Panc1 (cell line): ENCODE results near the gene RSPH3. TPM values are rescaled to one million over a fixed set of nuclear protein-coding genes. Genes with fewer than 3 reads are reported as not detected.
"Not testable (repeated sequence)": the region's sequence is repeated elsewhere in the genome, so short reads cannot be mapped to it uniquely, and the experiment has no call there.

Experiments used
- ATAC-seq: fragments of 200-7000 bp; cut with Tn5 transposase; 2 replicates; pipeline ENCODE4 v1.9.1; 2020; ENCODE audit warnings: mild to moderate bottlenecking, moderate library complexity
- BruUV-seq: library from RNA; stranded (reverse); fragments of 400-500 nt; replicated peaks from 2 replicates; lab custom pipeline; 2021; lab: Mats Ljungman, UMichigan
- CTCF ChIA-PET: fragments of 300-600 bp; sonication (Branson Sonifier 250); formaldehyde crosslinking; loops from one replicate; lab custom pipeline; 2022; ENCODE audit warnings: antibody characterized with exemption; lab: Charles Lee
- POLR2A ChIA-PET: fragments of 300-600 bp; sonication (Branson Sonifier 250); formaldehyde crosslinking; loops from one replicate; lab custom pipeline; 2022; ENCODE audit warnings: antibody characterized with exemption; lab: Charles Lee
- DNase-seq: peaks from one replicate; pipeline ENCODE4 v3.0.0-alpha.2; 2010; ENCODE audit warnings: low read depth, low spot score
- H3K27ac ChIP-seq: 2 replicates; pipeline ENCODE4 v1.5.1; 2011; ENCODE audit warnings: mild to moderate bottlenecking, low read length, inconsistent platforms
- H3K27me3 ChIP-seq: fragments of 200-500 bp; sonication (Bioruptor generic); 2 replicates; pipeline ENCODE4 v1.6.0; 2014; ENCODE audit warnings: low read length, inconsistent platforms; ENCODE audit not compliant: control insufficient read depth, insufficient read depth
- H3K36me3 ChIP-seq: fragments of 200-500 bp; sonication (Bioruptor generic); 2 replicates; pipeline ENCODE4 v1.5.1; 2014; ENCODE audit warnings: inconsistent platforms, mild to moderate bottlenecking, low read length, moderate library complexity; ENCODE audit not compliant: control insufficient read depth, insufficient read depth
- H3K4me1 ChIP-seq: 2 replicates; pipeline ENCODE4 v1.5.1; 2011; ENCODE audit warnings: inconsistent platforms, mild to moderate bottlenecking, low read length, moderate library complexity; ENCODE audit not compliant: control insufficient read depth, insufficient read depth
- H3K4me3 ChIP-seq, 2 experiments: 2 replicates each; pipeline ENCODE4 v1.5.1; 2011 to 2012; ENCODE audit warnings: low read depth in 2 of 2, low read length in 2 of 2, mild to moderate bottlenecking in 2 of 2, inconsistent platforms in 1 of 2, moderate library complexity in 1 of 2
- H3K9me3 ChIP-seq: fragments of 200-500 bp; sonication (Bioruptor generic); 2 replicates; pipeline ENCODE4 v1.5.1; 2014; ENCODE audit warnings: low read depth, mild to moderate bottlenecking, inconsistent platforms, low read length, moderate library complexity; ENCODE audit not compliant: control insufficient read depth, insufficient read depth
- POLR2AphosphoS5 ChIP-seq: IDR thresholded peaks from 2 replicates; pipeline ENCODE4 v1.6.1; 2012; ENCODE audit warnings: mild to moderate bottlenecking, low read depth, low read length, moderate library complexity
- REST ChIP-seq, 2 experiments: IDR thresholded peaks; 2 replicates each; pipeline ENCODE4 v1.6.1; 2011 to 2012; ENCODE audit warnings: low read depth in 2 of 2, control low read depth in 1 of 2, low read length in 1 of 2, mild to moderate bottlenecking in 1 of 2, moderate library complexity in 1 of 2; ENCODE audit not compliant: insufficient read depth in 1 of 2
- SIN3A ChIP-seq: IDR thresholded peaks from 2 replicates; pipeline ENCODE4 v1.6.1; 2012; ENCODE audit warnings: low read depth, mild to moderate bottlenecking, low read length, moderate library complexity, borderline replicate concordance; ENCODE audit not compliant: insufficient read depth
- TCF7L2 ChIP-seq: IDR thresholded peaks from 2 replicates; pipeline ENCODE4 v1.6.1; 2011; ENCODE audit warnings: mild to moderate bottlenecking, low read depth, low read length, inconsistent platforms
- in situ Hi-C: cut with HindIII; loops from 2 replicates; pipeline ENCODE4 v1.10.0; 2016; ENCODE audit warnings: low sequenced_read_pairs, low pct_unique_long_range_greater_than_20kb
- intact Hi-C: fragments of 100-400 bp; cut with micrococcal nuclease; formaldehyde crosslinking; loops from one replicate; pipeline ENCODE4 v1.10.0; 2022; ENCODE audit not compliant: unreplicated experiment
- total RNA-seq: library from RNA; stranded (reverse); gene quantifications from one replicate; pipeline ENCODE4 v1.2.1, GENCODE V29; 2021; ENCODE audit not compliant: unreplicated experiment
- TF ChIP-seq, protein P1 (sequence below): fragments of 450-650 bp; IDR thresholded peaks from 2 replicates; pipeline ENCODE4 v1.5.1; 2017; ENCODE audit warnings: mild to moderate bottlenecking

RSPH3 gene
- total RNA-seq, 1 experiment from 2014 or later = 8.1 TPM

GRCh38 chr6:159012201-159012600, 12.2 kb upstream of the RSPH3 start:
- DNase-seq (no peak), ATAC-seq (no peak)
- in situ Hi-C loops (no loop called here), intact Hi-C loops (no loop called here)
- TF ChIP-seq SIN3A (no peak), TCF7L2 (no peak), REST (IDR thresholded peaks at IDR 0.05; ENCODE audit: insufficient read depth in 1 of 2, low read depth in 2 of 2, low read length in 1 of 2) (no peak), POLR2AphosphoS5 (no peak)
- TF ChIP-seq, protein P1, sequence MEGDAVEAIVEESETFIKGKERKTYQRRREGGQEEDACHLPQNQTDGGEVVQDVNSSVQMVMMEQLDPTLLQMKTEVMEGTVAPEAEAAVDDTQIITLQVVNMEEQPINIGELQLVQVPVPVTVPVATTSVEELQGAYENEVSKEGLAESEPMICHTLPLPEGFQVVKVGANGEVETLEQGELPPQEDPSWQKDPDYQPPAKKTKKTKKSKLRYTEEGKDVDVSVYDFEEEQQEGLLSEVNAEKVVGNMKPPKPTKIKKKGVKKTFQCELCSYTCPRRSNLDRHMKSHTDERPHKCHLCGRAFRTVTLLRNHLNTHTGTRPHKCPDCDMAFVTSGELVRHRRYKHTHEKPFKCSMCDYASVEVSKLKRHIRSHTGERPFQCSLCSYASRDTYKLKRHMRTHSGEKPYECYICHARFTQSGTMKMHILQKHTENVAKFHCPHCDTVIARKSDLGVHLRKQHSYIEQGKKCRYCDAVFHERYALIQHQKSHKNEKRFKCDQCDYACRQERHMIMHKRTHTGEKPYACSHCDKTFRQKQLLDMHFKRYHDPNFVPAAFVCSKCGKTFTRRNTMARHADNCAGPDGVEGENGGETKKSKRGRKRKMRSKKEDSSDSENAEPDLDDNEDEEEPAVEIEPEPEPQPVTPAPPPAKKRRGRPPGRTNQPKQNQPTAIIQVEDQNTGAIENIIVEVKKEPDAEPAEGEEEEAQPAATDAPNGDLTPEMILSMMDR = no peak
- CTCF ChIA-PET = no interaction called here
- BruUV-seq = no TSS peak
- H3K9me3 ChIP-seq = no peaks in the 10 kb centered on the region
- H3K27me3 ChIP-seq = no peaks in the 10 kb centered on the region
- H3K27ac ChIP-seq = no peak overlapping the region
- no peaks in the 10 kb centered on the region for H3K36me3 ChIP-seq
- POLR2A ChIA-PET = no interaction called here
- H3K4me3 ChIP-seq = no peak overlapping the region
- H3K4me1 ChIP-seq = no peaks in the 10 kb centered on the region

DNA sequence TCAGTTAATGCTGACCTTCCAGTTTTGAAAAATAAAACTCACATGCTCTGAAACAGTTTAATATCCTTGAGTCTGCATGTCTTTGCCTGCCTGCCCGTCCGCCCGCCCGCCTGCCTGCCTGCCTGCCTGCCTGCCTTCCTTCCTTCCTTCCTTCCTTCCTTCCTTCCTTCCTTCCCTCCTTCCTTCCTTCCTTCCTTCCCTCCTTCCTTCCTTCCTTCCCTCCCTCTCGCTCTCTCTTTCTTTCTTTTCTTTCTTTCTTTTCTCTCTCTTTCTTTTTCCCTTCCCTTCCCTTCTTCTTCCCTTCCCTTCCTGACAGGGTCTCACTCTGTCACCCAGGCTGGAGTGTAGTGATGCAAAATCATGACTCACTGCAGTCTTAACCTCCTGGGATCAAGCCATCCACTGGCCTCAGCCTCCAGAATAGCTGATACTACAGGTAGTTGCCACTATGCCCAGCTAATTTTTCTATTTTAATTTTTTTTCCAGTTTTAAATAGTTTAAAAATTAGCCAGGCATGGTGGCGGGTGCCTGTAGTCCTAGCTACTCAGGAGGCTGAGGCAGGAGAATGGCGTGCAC, 10.1 kb upstream of the RSPH3 start:
- H3K27ac ChIP-seq, H3K9me3 ChIP-seq, intact Hi-C loops, BruUV-seq, ATAC-seq, H3K4me3 ChIP-seq, DNase-seq, in situ Hi-C loops, H3K4me1 ChIP-seq, H3K27me3 ChIP-seq, H3K36me3 ChIP-seq: not testable (repeated sequence)
- POLR2A ChIA-PET = interaction anchor here (0.6 kb wide), 1 partner anchor 717 kb away, joined by 4 read pairs; the partner anchor contains the start of gene WTAP
- CTCF ChIA-PET = interaction anchor here (1.1 kb wide), 1 partner anchor 124 kb away, joined by 8 read pairs; no protein-coding TSS in a partner anchor

DNA sequence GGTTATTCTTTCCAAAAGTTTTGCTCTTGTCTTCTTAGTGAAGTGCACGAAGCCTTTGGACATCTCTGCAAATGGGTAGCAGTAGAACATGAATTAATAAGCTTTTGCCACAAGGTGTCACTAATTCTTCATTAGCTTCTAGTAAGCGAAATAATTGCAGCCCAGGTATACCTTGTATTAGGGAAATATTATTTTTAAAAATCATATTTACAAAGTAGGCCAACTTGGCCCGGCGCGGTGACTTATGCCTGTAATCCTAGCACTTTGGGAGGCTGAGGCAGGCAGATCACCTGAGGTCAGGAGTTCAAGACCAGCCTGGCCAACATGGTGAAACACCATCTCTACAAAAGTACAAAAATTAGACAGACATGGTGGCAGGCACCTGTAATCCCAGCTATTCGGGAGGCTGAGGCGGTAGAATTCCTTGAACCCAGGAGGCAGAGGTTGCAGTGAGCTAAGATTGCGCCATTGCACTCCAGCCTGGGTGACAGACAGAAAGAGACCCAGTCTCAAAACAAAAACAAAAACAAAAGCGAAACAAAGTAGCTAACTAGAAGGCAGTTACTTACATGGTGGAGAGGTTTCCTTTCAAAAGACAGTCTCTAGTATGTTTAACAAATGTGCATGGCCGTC, 8.8 kb upstream of the RSPH3 start:
- ATAC-seq = peak; percentile 73
- Histone ChIP-seq H3K4me3 (no peak overlapping the region), H3K9me3 (no peaks in the 10 kb centered on the region), H3K36me3 (no peaks in the 10 kb centered on the region), H3K4me1 (no peaks in the 10 kb centered on the region), H3K27ac (no peak overlapping the region), H3K27me3 (no peaks in the 10 kb centered on the region)
- TF ChIP-seq, protein P1 = peak; percentile 69
- TF ChIP-seq TCF7L2 = no peak
- intact Hi-C loops (loop anchor here (5.0 kb wide), 1 partner anchor 94 kb away; no protein-coding TSS in a partner anchor), in situ Hi-C loops (no loop called here)
- ChIA-PET CTCF (interaction anchor here (0.5 to 1.4 kb wide), 8 partner anchors 9 to 126 kb away, joined by 3 to 11 read pairs (median 4); partner anchors contain the start of gene RSPH3), POLR2A (interaction anchor here (0.6 kb wide), 1 partner anchor 443 kb away, joined by 3 read pairs; no protein-coding TSS in a partner anchor)
- no TSS peak for BruUV-seq
- DNase-seq = peak; percentile 28
